Memory B cell (primary cell): ENCODE results near the gene TRIM63.

Experiments
- ATAC-seq: fragments of 150-1000 bp; cut with Tn5 transposase; 2 replicates; pipeline ENCODE4 v1.10.0; 2021; ENCODE audit warnings: low read depth, mild to moderate bottlenecking, moderate library complexity
- DNase-seq, 2 donors: peaks; one replicate each; pipeline ENCODE4 v3.0.0; 2022; ENCODE audit warnings: low spot score in 2 of 2
- H3K27ac Mint-ChIP-seq: one replicate; pipeline ENCODE4 v1.8.0; 2022; ENCODE audit warnings: mild to moderate bottlenecking, moderate library complexity, mixed read lengths
- H3K27me3 Mint-ChIP-seq: one replicate; pipeline ENCODE4 v1.8.0; 2022; ENCODE audit warnings: mixed read lengths
- H3K36me3 Mint-ChIP-seq: one replicate; pipeline ENCODE4 v1.8.0; 2022; ENCODE audit warnings: mild to moderate bottlenecking, mixed read lengths
- H3K4me1 Mint-ChIP-seq: one replicate; pipeline ENCODE4 v1.8.0; 2022; ENCODE audit warnings: mixed read lengths
- H3K4me3 Mint-ChIP-seq: one replicate; pipeline ENCODE4 v1.8.0; 2022; ENCODE audit warnings: mild to moderate bottlenecking, moderate library complexity, mixed read lengths
- H3K9me3 Mint-ChIP-seq: one replicate; pipeline ENCODE4 v1.8.0; 2022; ENCODE audit warnings: mixed read lengths

Gene TRIM63

DNA sequence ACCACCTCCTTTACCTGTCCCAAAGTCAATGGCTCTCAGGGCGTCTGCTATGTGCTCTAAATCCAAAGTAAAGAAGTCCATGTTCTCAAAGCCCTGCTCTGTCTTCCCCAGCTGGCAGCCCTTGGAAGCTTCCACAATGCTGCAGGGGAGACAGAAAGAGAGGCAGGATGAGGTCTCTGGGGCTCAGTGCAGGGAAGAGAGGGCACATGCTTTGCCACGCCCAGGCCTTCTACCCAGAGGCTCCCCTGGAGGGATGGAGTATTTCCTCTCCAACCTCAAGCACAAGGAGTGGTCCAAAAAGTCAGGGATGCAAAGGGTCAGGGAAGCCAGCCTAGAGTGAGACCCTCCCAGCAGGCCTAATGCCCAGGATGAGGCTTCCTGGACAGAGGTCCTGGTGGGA lies 10.2 kb downstream of the TRIM63 start:
- ATAC-seq (no peak), DNase-seq (no peak)
- H3K27me3 Mint-ChIP-seq, result peaks cover 16% of the 10 kb centered on the region
- no peak overlapping the region for H3K27ac Mint-ChIP-seq
- no peaks in the 10 kb centered on the region for H3K4me1 Mint-ChIP-seq
- H3K9me3 Mint-ChIP-seq, result no peaks in the 10 kb centered on the region
- H3K4me3 Mint-ChIP-seq, result no peak overlapping the region
- no peaks in the 10 kb centered on the region for H3K36me3 Mint-ChIP-seq

DNA sequence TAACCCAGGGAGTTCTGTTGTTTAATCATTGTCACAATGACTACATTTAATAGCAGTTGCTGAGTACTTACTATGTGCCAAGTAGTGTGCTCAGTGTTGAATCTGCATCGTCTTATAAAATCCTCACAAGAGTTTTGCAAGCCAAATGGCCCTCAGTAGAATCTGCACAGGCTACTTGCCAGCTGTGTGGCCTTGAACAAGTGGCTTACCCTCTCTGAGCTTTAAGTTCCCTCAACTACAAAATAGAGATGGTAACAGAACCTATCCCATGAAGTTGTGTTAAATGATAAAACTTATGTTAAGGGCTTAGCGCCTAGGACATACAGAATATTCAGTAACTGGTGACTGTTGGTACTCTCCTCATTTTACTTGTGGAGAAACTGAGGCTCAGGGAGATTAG lies 12.4 kb downstream of the TRIM63 start:
- Mint-ChIP-seq H3K4me1 (no peaks in the 10 kb centered on the region), H3K27ac (no peak overlapping the region), H3K9me3 (no peaks in the 10 kb centered on the region), H3K27me3 (peaks cover 18% of the 10 kb centered on the region), H3K4me3 (no peak overlapping the region), H3K36me3 (no peaks in the 10 kb centered on the region)
- DNase-seq, result no peak
- ATAC-seq, result no peak

DNA sequence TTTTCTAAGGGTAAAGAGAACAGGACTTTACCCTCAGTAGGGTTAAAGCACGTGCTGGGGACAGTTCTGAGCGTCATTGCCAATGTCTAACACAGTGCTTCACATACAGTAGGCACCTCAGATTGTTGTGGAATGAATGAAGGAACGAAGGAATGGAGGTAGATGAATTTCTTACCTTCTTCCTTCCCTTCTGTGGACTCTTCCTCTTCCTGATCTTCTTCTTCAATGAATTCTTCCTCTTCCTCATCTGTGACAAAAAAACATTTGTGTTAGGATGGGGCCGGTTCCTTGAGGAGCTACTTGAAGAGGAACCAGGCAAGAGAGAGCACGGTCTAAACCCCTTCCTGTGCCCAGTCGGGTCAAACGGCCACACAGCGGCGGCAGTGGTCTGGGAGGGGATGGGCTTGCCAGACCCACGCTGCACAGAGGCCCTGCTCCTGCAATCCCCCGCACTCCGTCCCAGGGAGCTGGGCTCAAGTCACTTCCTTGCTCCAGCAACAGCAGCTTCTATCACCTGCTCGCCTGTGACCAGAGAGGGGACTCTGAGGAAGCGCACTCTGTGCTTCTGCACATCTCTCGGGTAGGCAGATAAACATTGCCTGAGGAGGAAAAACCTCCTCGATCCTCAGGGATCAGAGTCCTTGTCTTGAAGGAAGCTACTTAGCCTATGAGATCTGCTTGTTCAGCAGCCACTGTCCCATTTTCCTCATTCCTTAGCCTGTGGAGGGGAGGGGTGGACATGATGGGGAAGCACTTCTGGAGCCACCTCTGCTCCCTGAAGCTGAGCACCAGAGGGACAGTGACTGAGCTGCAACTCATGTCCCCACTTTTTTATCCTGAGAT lies 13.5 kb downstream of the TRIM63 start:
- H3K4me3 Mint-ChIP-seq, result no peak overlapping the region
- DNase-seq (no peak), ATAC-seq (no peak)
- peaks cover 14% of the 10 kb centered on the region for H3K27me3 Mint-ChIP-seq
- H3K9me3 Mint-ChIP-seq, result no peaks in the 10 kb centered on the region
- no peaks in the 10 kb centered on the region for H3K4me1 Mint-ChIP-seq
- H3K36me3 Mint-ChIP-seq, result no peaks in the 10 kb centered on the region
- H3K27ac Mint-ChIP-seq, result no peak overlapping the region

DNA sequence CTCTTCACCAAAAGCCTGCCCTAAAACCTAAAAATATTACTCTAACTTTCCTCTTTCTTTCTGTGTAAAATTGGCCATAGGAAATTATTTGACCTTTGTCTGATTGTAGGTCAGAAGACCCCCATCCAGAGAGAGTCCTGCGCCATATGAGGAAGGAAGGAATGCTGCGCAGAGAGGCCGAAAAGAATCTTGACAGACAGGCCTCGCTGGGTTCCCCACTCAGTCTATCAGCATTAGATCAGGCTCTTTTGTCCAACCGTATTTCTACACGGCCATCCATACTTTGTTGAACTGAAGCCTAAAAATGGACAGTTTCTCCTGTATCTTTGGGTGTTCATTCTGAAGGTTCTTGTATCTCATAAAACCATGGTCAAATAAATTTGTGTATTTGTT lies 17.2 kb downstream of the TRIM63 start:
- Mint-ChIP-seq H3K4me1 (peaks cover under 1% of the 10 kb centered on the region), H3K36me3 (no peaks in the 10 kb centered on the region), H3K27me3 (peaks cover 11% of the 10 kb centered on the region), H3K27ac (no peak overlapping the region), H3K9me3 (no peaks in the 10 kb centered on the region), H3K4me3 (no peak overlapping the region)
- DNase-seq (no peak), ATAC-seq (no peak)

DNA sequence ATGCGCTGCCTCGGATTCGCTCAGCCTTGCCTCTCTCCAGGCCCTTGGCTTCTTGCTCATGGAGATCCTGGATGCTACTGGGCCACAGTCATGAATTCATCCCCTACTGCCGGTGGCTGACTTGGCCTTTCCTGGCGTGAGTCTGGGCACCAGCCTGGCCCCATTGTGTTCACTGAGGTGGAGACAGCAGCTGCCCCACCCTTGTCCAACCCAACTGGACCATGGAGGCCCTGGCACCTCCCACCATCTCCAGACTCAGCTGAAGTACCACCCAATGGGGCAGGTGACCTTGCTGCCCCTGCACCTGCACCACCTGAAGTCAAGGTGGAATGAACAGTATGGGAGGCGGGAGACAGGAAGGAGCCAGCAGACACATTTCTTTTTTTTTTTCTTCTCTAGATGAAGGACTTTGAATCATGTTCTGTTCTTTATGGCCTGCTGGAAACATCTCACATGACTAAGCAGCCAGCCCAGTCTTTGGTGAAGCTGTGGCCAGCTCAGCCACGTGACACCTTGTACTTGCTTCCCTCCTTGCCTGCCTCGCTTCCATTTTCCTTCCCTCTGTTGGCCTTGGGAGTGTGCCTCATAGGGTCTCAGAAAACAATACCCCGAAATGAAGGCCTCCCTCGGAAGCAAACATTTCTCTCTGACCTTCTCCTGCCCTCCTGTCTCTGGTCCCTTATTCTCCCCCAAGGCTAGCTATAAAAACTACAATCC lies 17.7 kb downstream of the TRIM63 start:
- no peaks in the 10 kb centered on the region for H3K9me3 Mint-ChIP-seq
- peaks cover 17% of the 10 kb centered on the region for H3K27me3 Mint-ChIP-seq
- no peak for ATAC-seq
- peaks cover 3% of the 10 kb centered on the region for H3K4me1 Mint-ChIP-seq
- DNase-seq, result no peak
- no peaks in the 10 kb centered on the region for H3K36me3 Mint-ChIP-seq
- no peak overlapping the region for H3K4me3 Mint-ChIP-seq
- no peak overlapping the region for H3K27ac Mint-ChIP-seq

DNA sequence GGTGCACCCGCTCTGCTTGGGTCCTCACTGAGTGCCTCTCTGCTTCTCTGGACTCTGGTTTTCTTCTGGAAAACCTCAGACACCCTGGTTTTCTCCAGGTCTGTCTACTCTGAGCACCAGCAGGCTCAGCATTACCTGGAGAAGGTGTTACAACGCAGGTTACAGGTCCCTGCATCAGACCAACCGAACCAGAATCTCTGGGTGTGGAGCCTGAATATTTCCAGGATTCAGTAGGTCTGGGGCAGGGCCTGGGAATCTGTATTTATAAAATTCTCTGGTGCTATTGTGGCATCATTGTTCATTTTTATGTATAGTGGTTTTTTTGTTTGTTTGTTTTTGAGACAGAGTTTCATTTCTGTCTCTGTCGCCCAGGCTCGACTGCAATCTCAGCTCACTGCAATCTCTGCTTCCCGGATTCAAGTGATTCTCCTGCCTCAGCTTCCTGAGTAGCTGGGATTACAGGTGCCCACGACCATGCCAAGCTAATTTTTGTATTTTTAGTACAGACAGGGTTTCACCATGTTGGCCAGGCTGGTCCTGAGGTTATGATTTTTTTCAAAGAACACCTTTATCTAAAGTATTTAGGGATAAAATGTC lies 20.1 kb downstream of the TRIM63 start:
- Mint-ChIP-seq H3K27ac (no peak overlapping the region), H3K4me1 (peaks cover 3% of the 10 kb centered on the region), H3K27me3 (peaks cover 23% of the 10 kb centered on the region), H3K36me3 (no peaks in the 10 kb centered on the region), H3K4me3 (no peak overlapping the region), H3K9me3 (no peaks in the 10 kb centered on the region)
- ATAC-seq (no peak), DNase-seq (no peak)

DNA sequence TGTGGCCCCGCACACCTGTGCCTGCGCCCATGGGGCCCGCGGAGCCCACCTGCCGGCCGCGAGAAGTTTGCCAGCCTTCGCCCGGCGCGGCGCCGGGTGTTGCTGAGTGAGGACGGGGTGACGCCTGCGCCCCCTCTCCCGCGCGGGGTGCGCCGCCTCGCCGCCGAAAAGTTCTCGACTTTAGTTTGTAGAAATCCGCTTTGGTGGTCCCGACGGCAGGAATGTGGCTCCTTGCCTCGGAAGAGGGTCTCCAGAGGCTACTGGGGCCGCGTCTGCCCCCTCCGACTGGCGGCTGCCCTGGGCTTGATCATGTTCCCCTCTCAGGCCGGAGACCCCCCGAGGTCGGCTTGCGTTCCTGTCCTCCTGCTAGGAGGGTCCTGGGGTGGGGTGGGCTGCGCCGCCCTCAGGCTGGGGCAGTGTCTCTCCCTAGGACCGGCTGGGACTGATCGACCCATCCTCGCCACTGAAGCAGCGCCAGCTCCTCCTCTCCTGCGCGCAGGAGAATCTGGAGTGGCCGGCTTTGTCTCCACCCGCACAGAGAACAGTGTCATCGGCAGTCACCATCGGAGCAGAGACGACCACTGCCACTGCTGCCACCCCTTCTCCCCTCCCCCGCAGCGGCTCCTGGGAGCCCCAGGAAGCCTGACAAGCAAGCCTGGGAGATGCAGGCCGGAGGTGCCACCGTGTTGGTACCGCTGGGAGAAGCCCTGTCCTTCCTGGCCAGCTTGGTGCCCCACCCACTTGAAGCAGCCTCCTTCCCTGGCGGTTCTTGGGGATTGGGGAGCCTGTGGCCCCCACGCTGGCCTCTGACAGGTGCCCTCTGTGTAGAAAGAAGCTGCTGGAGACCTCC lies 21.0 kb downstream of the TRIM63 start:
- no peak for ATAC-seq
- Mint-ChIP-seq H3K4me1 (peaks cover 3% of the 10 kb centered on the region), H3K9me3 (no peaks in the 10 kb centered on the region), H3K4me3 (no peak overlapping the region), H3K27me3 (peaks cover 19% of the 10 kb centered on the region), H3K27ac (no peak overlapping the region), H3K36me3 (no peaks in the 10 kb centered on the region)
- DNase-seq, result no peak

- Mint-ChIP-seq H3K27me3 (peaks cover 18% of the 10 kb centered on the region), H3K36me3 (no peaks in the 10 kb centered on the region), H3K4me3 (no peak within 1 kb of the TSS), H3K9me3 (no peaks in the 10 kb centered on the region), H3K27ac (no peak within 1 kb of the TSS), H3K4me1 (peaks cover 3% of the 10 kb centered on the region)
- ATAC-seq, result no peak
- DNase-seq, result no peak
Observed at GRCh38 chr1:26045722-26046245, 21.6 kb downstream of the TRIM63 start, which contains the start of gene SLC30A2. SLC30A2 (minus strand) TSS chr1:26046118; CDS start chr1:26045896, 222 bp downstream.

DNA sequence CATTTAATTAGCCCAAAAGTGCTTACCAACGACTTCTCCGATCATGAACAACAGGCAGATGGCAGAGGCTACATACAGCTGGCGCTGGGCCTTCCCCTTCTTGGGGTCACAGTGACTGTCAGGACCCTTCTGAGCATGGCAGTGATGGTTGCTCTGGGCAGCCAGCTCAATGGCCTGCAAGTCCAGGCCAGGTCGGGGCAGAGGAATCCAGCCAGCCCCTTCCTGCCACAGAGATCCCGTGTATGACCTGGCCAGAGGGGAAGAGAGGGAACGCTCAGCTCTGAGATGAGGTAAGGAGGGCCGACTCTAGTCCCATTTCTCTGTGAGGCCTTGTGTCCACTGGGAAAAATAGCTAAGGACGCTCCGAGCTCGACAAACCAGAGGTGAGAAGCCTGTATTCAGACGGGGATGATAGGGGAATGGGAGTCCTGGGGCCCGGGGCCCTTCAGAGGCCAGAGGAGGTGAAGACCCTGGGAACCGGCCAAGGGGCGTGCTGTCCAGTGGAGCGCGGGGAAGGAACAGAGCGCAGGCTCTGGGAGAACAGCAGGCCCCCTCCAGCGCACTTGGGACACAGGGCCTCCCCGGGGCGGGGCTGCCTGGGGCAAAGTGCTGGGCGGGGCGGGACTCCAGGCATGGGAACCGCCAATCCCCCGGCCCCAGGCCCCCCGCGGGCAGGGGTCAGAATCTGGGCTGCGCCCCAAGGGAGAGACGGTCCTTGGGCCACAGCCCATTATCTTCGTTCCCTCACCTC lies 22.3 kb downstream of the TRIM63 start:
- no peak overlapping the region for H3K4me3 Mint-ChIP-seq
- no peak for ATAC-seq
- H3K9me3 Mint-ChIP-seq, result no peaks in the 10 kb centered on the region
- H3K27me3 Mint-ChIP-seq, result peaks cover 17% of the 10 kb centered on the region
- no peak overlapping the region for H3K27ac Mint-ChIP-seq
- H3K36me3 Mint-ChIP-seq, result no peaks in the 10 kb centered on the region
- H3K4me1 Mint-ChIP-seq, result peaks cover 3% of the 10 kb centered on the region
- DNase-seq, result no peak

DNA sequence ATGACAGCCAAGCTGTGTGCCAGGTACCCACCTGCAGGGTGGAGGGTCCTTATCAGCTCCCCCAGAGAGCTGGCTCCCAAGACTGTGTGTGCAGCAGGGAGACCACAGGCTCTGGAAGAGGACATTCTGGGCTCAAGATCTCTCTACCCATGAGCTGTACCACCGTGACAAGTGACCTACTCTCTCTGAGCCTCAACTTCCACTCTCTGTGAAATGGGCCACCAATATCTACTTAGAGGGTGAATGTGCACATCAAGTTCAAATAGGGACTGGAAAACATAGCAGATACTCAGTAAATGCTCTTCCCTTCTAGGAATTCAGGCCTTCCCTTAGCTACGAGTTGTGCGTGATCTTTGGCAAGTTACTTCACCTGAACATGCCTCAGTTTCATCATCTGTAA lies 23.0 kb downstream of the TRIM63 start:
- no peak overlapping the region for H3K4me3 Mint-ChIP-seq
- ATAC-seq (no peak), DNase-seq (no peak)
- H3K9me3 Mint-ChIP-seq, result no peaks in the 10 kb centered on the region
- no peaks in the 10 kb centered on the region for H3K36me3 Mint-ChIP-seq
- H3K4me1 Mint-ChIP-seq, result peaks cover 3% of the 10 kb centered on the region
- no peak overlapping the region for H3K27ac Mint-ChIP-seq
- peaks cover 17% of the 10 kb centered on the region for H3K27me3 Mint-ChIP-seq

DNA sequence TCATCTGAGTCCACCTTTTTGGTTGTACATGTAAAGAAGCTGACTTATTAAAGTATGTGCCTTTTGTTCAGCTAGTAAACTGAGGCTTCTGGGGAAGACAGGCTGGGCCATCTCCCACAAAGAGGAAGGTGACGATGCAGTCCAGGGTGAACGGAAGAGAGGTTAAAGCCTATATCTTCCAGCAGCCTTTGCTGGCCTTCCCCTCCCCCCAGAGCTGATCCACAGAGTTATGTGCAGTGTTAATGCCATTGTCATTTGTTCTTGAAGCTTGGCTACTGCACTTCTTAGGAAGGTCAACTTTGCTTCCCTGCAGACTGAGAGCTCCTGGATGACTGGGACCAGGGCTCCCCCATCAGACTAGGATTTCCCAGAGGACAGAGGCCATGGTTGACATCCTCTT lies 23.7 kb downstream of the TRIM63 start:
- Mint-ChIP-seq H3K4me1 (peaks cover 3% of the 10 kb centered on the region), H3K9me3 (no peaks in the 10 kb centered on the region), H3K4me3 (no peak overlapping the region), H3K36me3 (no peaks in the 10 kb centered on the region), H3K27me3 (peaks cover 17% of the 10 kb centered on the region), H3K27ac (no peak overlapping the region)
- no peak for DNase-seq
- no peak for ATAC-seq

DNA sequence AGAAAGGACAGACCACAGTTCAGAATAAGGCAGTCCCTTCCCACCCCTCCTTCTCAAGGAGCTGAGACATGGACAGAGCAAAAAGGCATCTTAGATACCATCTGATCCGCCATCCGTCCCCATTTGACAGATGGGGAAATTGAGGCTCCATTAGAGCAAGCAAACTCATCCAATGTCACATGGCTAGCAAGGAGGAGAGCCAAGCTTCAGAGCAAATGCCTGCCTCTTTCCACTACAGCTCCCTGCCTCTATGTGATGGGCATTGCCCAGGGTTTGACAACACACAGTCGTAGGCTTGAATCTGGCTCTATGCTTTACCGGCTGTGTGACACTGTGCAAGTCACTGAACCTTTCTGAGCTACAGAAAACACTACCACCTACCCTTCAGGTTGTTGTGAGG lies 25.5 kb downstream of the TRIM63 start:
- Mint-ChIP-seq H3K9me3 (no peaks in the 10 kb centered on the region), H3K27me3 (peaks cover 17% of the 10 kb centered on the region), H3K4me1 (peaks cover 3% of the 10 kb centered on the region), H3K36me3 (no peaks in the 10 kb centered on the region), H3K27ac (no peak overlapping the region), H3K4me3 (no peak overlapping the region)
- DNase-seq, result no peak
- no peak for ATAC-seq

- no peaks in the 10 kb centered on the region for H3K9me3 Mint-ChIP-seq
- peaks cover 15% of the 10 kb centered on the region for H3K27me3 Mint-ChIP-seq
- ATAC-seq (no peak), DNase-seq (no peak)
- H3K4me3 Mint-ChIP-seq, result no peak overlapping the region
- H3K27ac Mint-ChIP-seq, result no peak overlapping the region
- H3K4me1 Mint-ChIP-seq, result peaks cover 3% of the 10 kb centered on the region
- no peaks in the 10 kb centered on the region for H3K36me3 Mint-ChIP-seq
Observed at GRCh38 chr1:26041401-26041800, 26.0 kb downstream of the TRIM63 start.
